SU-DHL-6 (cell line): ENCODE data around the gene ANGPTL3.

Source experiments
- CTCF ChIP-seq: fragments of 200-600 bp; sonication (generic); IDR thresholded peaks from one replicate; pipeline ENCODE4 v1.5.1; 2017; ENCODE audit warnings: antibody characterized with exemption, mild to moderate bottlenecking, low read length, moderate library complexity; ENCODE audit not compliant: insufficient read depth, poor library complexity, severe bottlenecking
- EZH2phosphoT487 ChIP-seq: fragments of 200-600 bp; sonication (generic), shearing (Covaris generic); conservative IDR thresholded peaks from 2 replicates; pipeline ENCODE4 v1.6.1; 2018; ENCODE audit warnings: mild to moderate bottlenecking, antibody characterized with exemption, low read length, moderate library complexity, mixed read lengths

GRCh38 chr1:62561306-62561705 lies 36.0 kb upstream of the ANGPTL3 start:
- TF ChIP-seq CTCF: no peak
- no peak for TF ChIP-seq EZH2phosphoT487
